Right renal pelvis (tissue), 4 donors: ENCODE results near the gene ME3. TPM values are rescaled to one million over a fixed set of nuclear protein-coding genes. Genes with fewer than 3 reads are reported as not detected.

ENCODE experiments used
- DNase-seq, 4 donors: peaks; one replicate each; pipeline ENCODE4 v3.0.0-alpha.2; 2013; ENCODE audit warnings: low read depth in 4 of 4, low spot score in 3 of 4, missing footprints in 1 of 4
- polyA plus RNA-seq, 4 donors: library from polyadenylated mRNA; unstranded; fragments of 120-200 nt; gene quantifications; one replicate each; pipeline ENCODE4 v1.2.1, GENCODE V29; 2013; ENCODE audit not compliant: insufficient read length in 4 of 4

The ME3 gene
- polyA plus RNA-seq, result 10 to 100 TPM; 29.1 to 32.4 (median 29.4) TPM

- peak in 2 of 4 donors; percentile 47 to 59 for DNase-seq
Measured at GRCh38 chr11:86672007-86672621, at the start of gene ME3. Gene ME3 (minus strand): TSS chr11:86672616.

GRCh38 chr11:86722006-86722405 lies 49.6 kb upstream of the ME3 start:
- DNase-seq, result no peak

GRCh38 chr11:86720546-86720945 lies 48.1 kb upstream of the ME3 start:
- DNase-seq, result no peak

DNA sequence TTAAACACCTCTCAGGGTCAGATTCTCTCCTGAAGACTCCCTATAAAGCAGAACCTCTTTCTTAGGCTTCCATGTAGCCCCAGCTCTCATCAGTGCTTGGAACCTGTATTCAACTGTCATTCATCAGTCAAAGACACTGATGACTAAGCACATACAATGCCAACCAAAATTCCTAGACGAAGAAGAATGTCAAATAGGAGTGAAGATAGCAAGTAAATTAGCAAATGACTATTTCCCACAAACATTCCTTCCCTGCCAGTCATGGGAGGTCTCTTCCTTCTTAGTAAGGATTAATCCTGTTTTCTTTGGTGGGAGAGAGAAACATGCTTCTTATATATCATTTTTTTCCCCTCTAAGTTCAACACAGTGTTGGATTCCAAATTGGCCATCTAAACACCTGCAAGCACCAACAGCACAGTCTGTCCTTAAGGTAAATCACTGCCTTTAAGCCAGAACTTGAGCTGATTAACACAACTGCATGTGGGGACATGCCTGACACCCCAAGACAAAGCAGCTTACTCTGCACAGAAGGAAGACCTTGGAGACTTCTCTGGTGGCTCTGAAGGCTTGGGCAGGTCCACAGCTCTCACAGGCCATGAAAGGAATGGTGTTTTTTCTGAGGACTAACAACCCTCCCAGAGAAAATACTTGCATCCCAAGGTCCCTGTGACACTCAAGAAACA lies 47.5 kb upstream of the ME3 start:
- DNase-seq, result no peak

- no peak for DNase-seq
Measured at GRCh38 chr11:86718999-86719398, 46.6 kb upstream of the ME3 start.

DNA sequence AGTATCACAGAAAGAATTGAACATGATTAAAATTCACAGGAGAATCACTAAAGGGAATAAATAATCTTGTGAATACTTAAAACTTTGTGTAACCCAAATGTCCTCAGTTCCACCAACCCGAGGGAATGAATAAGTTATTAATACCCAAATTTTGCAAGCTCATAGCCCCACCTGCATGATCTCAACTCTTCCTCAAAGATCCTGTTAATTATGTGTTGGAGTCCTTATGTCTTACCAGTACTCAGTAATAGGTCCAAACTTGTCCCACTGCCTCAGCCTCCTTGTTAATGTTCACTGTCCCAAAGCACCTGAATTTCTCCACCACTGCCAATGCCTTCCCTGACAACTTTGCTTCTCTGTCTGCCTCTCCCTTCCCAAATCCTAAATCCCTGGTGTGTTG lies 46.1 kb upstream of the ME3 start:
- DNase-seq, result no peak

DNA sequence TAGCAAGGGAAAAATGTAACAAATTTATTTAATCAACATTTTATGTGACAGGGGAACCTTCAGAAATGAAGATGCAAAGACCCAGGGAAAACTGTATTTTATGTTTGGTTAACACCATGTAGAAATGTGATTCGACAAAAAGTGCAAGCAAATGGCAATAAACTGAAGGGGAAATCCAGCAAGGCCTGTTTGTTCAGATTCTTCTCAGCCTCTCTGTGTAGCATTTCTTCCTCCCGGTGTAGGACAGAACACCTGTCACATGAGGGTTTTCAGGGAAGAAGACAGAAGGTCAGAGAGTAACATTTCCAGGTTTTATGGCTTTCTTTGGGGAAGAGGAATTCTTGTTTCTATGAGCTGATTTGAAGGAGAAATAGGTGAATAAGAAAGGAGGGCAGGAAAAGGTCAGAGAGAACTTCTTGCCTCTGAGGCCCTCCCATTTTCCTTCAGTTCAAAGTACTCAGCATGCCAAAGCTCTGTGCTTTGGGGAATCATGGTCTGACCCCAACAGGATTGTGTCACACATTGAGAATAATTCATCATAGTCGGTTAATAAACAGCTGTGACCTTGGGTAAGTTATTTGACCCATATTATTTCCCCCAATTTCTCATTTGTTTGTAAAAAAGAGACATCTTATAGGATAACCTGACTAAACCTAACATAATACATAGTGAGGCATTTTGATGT lies 45.5 kb upstream of the ME3 start:
- no peak for DNase-seq

DNA sequence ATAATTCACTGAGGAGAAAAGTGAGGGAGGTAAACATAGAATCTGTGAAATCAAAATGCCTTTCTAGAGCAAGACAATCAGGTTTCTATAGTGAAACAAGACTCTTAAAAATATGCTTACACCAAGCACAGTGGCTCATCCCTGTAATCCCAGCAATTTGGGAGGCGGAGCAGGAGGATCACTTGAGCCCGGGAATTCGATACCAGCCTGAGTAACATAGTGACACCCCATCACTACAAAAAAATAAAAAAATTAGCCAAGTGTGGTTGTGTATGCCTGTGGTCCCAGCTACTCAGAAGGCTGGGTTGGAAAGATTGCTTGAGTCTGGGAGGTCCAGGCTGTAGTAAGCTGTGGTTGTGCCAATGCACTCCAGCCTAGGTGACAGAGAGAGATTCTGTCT lies 43.2 kb upstream of the ME3 start:
- no peak for DNase-seq

- DNase-seq, result no peak
Measured at GRCh38 chr11:86713552-86713951, 41.1 kb upstream of the ME3 start.

GRCh38 chr11:86710936-86711335 lies 38.5 kb upstream of the ME3 start:
- no peak for DNase-seq

DNA sequence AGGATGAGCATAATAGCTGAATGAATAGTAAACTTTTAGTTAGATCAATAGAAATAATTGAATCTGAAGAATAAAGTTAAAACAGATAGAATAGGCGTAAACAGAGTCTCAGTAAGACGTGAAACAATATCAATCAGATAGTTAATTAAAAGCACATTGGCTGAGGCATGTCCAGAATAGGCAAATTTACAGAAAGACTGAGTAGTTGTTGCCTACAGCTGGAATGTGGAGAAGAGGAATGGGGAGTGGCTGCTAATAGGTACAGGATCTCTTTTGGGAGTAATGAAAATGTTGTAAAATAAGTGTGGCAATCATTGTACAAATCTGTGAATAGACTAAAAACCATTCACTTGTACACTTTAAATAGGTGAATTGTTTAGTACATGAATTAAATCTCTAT lies 36.3 kb upstream of the ME3 start:
- no peak for DNase-seq

DNA sequence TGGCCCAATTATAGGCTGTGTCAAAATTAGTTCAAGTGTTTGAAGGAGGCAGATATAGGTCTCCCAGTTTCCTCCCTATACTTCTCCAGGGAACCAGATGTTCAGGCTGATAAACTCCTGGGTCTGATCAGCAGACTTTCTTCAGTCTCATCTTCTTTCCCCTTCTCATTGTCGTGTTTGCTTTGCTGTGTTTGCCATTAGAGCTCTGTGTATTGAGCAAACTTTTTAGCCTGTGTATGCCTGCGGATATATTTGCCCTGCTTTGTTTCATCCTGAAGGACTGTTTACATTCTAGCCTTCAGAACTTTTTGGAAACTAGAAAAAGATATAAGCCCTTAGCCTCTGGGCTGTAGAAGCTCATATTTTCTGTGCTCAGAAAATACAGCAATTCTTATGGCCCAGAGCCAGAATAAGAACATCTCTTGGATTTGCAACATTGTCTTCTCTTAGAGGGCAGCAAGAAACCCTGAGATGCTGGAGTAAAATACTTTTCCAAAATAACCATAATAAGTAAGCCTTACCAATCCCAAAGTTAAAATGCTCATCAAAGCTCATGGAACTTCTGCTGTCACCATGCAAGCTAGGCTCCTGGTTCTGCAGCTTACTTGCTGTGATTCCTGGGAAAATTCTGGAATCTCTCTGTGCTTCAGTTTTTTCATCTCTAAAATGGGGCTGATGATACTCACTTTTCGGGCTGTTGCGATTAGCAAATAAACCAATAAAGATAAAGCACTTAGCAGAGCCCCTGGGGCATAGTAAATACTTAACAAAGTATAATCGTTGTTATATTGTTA lies 34.1 kb upstream of the ME3 start:
- no peak for DNase-seq

DNA sequence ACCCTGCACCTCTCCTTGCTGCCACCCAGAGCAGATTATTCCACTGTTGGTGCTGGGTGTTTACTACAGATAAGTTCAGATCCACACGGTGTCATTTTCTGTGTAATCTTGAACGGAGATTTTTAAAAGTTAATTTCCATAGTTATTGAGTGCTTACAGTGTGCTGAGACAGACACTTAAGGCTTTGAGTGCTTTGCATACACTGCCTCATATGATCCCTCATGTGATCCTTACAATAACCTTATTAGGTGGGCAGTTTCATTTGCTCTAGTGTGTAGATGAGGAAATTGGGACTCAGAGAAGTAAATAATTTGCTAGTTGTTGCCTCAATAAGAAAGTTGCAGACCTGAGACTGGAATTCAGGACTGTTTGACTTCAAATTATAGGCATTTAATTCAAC lies 32.3 kb upstream of the ME3 start:
- no peak for DNase-seq

DNA sequence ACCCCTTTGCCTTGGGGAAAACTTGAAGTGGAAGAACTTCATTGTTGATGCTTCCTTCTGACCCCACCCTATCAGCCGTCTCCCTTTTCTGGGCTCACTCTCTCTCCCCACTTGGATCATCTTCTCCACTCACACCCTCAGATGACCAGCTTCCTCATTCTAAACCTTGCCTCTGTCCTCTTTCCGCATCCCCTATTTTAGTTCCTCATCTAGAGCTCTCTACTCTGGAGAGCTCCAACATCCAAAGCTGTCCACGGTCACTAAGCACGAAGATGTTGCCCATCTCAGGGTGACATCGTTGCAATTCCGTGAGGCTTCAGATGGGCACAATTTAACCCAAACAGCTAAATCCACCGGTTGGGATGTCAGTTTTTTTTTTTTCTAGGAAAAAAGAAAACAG lies 31.6 kb upstream of the ME3 start:
- no peak for DNase-seq

DNA sequence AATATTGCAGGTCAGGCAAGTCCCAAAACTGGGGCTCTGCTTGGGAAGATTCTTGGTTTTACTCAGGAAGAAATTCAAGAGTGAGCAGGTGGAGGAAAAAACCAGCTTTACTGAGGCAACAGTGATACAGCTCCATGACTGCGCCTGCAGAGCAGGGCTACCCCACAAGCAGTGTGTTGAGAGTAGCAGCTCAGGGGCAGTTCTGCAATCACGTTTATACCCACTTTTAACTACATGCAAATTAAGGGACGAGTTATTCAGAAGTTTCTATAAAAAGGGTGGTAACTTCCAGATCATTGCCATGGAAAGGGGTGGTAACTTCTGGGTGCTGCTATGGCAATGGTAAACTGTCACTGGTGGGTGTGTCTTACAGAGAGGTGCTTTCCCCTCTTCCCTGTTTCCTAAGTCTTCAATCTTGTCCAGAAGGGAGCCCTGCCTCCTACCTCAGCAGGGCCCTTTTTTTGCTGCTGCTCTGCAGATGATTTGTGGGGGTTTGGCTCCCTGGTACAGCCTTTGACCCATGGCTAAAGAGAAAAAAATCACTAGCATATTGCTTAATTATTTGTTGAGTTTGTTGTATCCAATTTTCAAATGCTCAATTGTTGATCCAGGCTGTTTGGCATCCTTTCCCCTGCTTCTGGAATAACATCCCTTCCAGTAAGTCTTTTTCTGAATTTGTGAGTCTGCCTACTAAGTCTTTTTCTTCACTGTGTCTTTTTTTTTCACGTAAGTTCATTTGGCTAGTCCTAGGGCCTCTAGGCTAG lies 30.0 kb upstream of the ME3 start:
- no peak for DNase-seq

DNA sequence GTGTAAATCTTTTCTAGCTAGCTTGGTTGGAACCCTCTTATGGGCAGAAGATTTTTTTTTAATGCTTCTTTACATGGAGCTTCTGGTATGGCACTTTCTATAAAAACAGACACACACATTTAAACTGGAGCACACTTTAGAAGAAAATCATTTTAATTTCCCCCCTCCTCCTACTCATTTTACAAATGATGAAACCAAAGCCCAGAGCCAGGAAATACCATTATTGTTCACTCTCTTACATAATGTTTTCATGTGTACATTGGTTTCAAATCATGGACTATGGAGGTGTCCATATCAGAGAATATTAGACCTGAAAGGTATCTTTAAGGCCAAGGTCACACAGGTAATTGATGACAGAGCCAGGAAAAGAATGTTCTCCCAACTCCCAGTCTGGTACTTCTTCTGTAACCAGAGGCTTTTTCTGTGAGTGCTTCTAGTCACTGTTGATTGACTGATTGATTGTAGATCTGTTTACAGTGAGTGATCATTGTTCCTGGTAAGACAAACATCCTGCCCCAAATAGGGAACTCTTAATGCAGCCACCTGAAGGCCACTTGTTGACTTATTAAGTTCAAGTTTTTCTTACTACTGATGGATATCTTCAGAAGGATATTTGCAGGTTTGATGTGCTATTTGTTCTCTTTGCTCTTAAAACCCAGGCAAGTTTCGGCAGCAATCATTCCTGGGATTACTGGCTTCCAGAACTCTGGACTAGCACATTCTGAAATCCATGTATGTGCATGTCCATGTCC lies 26.8 kb upstream of the ME3 start:
- DNase-seq, result no peak

GRCh38 chr11:86698639-86699038 lies 26.2 kb upstream of the ME3 start:
- no peak for DNase-seq

- DNase-seq, result no peak
Measured at GRCh38 chr11:86696451-86696850, 24.0 kb upstream of the ME3 start.

DNA sequence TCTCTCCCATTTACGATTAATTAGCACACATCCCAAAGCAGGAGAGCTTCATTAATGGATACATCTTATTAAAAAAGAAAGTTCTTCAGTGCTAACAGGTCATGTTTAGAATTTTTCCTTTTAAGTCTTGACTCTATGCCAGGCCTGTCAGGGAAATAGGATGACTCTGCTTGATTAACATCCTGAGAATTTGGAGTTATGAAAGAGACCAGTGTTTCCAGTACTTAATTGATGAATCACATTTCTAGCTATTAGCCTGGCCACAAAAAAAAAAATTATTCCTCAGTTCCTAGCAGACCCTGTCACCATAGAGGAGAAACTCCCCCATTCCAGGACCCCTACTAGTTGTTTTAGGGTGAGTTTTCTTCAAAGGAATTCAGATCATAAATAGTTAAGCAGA lies 23.6 kb upstream of the ME3 start:
- DNase-seq, result no peak

DNA sequence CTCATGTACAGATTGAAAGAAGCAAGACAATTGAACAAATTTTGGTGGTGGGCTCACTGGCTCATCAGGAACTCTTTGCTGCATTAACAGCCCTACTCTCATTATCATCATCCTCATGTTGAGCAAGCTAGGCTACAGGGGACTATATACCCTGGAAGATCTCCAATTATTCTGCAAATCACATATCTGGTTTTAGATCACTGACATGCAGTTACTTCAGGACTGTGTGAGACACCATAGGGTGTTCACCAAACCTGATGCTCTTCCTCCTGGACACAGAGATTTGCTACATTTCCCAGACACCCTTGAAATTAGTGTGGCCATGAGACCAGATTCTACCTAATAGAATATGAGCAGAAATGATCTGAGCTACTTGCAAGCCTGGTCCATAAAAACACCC lies 23.0 kb upstream of the ME3 start:
- DNase-seq, result no peak
